NCI-H187 (cell line): ENCODE data around the gene FKBP2.

ENCODE experiments used
- DNase-seq, 2 experiments: peaks; one replicate each; lab custom pipeline; 2025; lab: John Stamatoyannopoulos, UW

Gene FKBP2

GRCh38 chr11:64219755-64220154, 21.1 kb upstream of the FKBP2 start:
- no peak for DNase-seq

GRCh38 chr11:64220271-64220670, 20.6 kb upstream of the FKBP2 start:
- DNase-seq: no peak

DNA sequence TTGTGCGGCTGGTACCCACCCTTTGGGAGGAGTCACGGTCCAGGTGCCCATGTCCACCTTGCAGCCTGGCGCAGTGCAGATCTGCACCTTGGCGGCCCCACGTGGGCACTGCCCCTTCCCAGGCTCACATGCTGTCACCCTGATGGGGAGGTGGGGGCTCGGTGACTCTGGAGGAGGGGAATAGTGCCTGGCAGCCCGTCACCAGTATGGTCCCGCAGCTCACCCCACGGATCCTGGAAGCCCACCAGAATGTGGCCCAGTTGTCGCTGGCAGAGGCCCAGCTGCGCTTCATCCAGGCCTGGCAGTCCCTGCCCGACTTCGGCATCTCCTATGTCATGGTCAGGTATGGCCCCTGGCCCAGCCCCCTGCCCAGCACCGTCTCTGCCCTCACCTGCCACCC, 20.1 kb upstream of the FKBP2 start:
- no peak for DNase-seq

GRCh38 chr11:64222651-64223000, 18.3 kb upstream of the FKBP2 start:
- DNase-seq: peak; percentile 34 to 48

DNA sequence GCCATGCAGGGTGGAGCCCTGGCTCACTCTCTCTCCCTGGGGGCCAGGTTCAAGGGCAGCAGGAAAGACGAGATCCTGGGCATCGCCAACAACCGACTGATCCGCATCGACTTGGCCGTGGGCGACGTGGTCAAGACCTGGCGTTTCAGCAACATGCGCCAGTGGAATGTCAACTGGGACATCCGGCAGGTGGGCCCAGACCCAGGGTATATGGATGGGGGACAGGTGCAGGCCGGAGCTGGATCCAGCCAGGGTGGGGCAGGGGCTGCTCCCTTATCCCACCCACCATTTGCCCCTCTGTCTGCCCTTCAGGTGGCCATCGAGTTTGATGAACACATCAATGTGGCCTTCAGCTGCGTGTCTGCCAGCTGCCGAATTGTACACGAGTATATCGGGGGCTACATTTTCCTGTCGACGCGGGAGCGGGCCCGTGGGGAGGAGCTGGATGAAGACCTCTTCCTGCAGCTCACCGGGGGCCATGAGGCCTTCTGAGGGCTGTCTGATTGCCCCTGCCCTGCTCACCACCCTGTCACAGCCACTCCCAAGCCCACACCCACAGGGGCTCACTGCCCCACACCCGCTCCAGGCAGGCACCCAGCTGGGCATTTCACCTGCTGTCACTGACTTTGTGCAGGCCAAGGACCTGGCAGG, 17.8 kb upstream of the FKBP2 start:
- no peak for DNase-seq

- DNase-seq: no peak
These were observed 16.6 kb upstream of the FKBP2 start for GRCh38 chr11:64224151-64224890.

GRCh38 chr11:64224891-64225607, 15.8 kb upstream of the FKBP2 start:
- no peak for DNase-seq

DNA sequence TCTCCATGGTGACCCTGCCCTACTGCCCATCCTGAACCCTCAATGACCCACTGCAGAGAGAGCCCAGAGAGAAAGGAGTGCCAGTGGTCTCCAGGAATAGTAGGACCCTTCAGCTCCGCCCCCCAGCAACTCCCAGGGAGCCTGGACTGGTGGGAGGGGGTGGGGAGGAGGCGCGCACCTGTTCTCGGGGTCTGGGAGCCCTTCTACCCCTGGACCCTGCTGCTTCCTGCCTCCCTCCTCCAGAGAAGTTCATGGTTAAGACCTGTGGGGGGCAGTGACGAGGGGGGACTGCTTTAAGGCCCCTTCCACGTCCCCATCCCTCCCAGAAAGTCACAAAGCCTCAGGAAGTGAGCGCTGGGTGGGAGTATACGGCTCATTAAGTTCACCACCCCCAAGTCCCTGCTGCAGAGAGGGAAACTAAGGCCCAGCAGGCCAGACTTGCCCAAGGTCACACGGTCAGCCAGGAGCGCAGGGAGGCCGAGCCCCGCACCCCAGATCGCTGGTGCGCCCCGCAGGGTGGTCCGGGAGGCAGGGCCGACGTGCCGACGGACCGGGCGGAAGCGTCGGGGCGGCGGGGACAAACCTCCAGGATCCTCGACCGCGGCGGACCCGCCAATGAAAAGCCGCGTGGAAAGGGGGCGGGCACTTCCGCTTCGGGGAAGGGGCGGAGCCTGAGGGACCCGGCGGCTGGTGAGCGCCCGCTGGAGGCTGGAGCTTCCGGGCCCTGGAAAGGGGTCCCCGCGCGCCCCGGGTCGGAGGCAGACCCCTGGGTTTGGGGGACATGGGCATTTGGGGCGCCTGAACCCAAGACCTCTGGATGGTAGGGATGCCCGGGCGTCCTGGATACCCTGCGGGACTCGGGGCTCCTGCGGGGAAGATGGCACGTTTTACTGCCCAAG, 15.0 kb upstream of the FKBP2 start, which contains the start of the genes NUDT22 and TRPT1:
TSS of gene NUDT22 (plus strand) at position 667 of the 899 bp plus-strand sequence. CDS start 379 bp downstream, outside the sequence.
TSS of gene TRPT1 (minus strand) at position 579 of the 899 bp plus-strand sequence. CDS start at position 253, 326 bp downstream.
- peak; percentile 56 to 76 for DNase-seq

GRCh38 chr11:64226507-64227051, 14.3 kb upstream of the FKBP2 start:
- no peak for DNase-seq

DNA sequence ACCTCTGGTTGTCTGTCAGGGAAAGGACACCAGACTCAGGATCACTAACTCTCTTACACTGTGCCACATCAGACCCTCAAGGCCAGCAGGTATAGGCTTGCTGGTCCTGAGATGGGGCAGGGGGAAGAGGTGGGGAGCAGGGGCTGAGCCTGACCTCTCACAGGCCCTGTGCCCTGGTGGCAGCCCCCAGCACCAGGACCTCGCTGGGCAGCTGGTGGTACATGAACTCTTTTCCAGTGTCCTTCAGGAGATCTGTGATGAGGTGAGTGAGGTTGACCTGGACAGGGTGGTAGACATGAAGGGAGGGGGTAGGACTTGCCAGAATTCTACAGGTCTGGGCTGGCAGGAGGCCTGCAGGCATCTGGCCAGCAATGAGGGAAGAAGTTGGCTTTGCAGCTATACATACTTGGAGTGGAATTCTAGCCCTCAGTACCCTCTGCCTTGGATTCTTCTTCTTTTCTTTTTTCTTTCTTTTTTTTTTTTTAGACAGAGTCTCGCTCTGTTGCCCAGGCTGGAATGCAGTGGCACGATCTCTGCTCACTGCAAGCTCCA, 13.4 kb upstream of the FKBP2 start:
- DNase-seq: no peak

GRCh38 chr11:64229090-64229743, 11.7 kb upstream of the FKBP2 start:
- no peak for DNase-seq

GRCh38 chr11:64229744-64230170, 11.1 kb upstream of the FKBP2 start:
- no peak for DNase-seq

- DNase-seq: peak; percentile 90 to 95
These were observed 10.5 kb upstream of the FKBP2 start, which contains the start of gene DNAJC4 for GRCh38 chr11:64230171-64230984. TSS of gene DNAJC4 (plus strand) at chr11:64230548. CDS start at chr11:64230855, 307 bp downstream.

DNA sequence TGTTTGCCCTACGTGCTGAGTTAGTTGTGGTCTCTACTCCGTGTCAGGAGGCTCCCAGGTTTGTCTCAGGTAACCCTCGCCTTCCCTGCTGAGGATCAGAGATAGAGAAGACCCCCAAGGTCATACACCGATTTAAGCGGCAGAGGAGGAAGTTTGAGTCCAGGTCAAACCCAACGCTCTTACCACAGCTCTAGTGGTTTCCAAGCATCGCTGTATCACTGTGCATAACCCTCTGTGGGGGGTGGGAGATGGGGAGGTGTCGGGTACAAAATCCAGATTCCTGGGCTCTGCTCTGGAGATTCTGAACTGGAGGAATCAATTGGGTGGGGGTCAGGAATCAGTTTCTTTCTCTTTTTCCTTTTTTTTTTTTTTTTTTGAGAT, 9.9 kb upstream of the FKBP2 start:
- DNase-seq: no peak

DNA sequence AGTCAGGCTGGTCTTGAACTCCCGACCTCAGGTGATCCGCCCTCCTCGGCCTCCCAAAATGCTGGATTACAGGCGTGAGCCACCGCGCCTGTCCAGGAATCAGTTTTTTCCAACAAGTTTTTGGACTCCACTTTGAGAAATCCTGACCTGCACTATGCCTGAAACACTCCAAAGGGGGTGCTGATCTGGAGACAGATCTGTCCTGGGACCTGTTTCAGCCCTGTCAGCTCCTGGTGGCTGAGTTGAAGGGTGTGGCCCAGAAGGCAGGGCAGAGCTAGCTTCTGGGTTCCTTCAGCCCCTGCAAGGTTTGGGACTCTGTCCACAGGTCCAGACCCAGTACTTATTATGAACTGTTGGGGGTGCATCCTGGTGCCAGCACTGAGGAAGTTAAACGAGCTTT, 9.3 kb upstream of the FKBP2 start:
- no peak for DNase-seq

- DNase-seq: no peak
These were observed 8.5 kb upstream of the FKBP2 start for GRCh38 chr11:64232182-64232966.

DNA sequence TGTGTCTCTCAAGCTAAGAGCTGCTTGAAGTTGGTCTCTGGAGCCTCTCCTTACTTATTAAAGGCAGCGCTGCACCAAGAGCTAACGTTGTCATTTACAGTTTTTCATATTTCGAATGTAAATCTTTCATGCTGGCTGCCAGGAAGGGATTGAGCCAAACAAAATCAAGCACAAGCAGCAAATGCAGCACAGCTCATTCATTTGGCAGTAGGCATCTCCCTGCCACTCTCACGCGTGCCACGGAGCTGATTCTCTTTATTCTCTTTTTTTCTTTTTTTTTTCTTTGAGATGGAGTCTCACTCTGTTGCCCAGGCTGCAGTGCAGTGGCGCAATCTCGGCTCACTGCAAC, 8.0 kb upstream of the FKBP2 start:
- no peak for DNase-seq

DNA sequence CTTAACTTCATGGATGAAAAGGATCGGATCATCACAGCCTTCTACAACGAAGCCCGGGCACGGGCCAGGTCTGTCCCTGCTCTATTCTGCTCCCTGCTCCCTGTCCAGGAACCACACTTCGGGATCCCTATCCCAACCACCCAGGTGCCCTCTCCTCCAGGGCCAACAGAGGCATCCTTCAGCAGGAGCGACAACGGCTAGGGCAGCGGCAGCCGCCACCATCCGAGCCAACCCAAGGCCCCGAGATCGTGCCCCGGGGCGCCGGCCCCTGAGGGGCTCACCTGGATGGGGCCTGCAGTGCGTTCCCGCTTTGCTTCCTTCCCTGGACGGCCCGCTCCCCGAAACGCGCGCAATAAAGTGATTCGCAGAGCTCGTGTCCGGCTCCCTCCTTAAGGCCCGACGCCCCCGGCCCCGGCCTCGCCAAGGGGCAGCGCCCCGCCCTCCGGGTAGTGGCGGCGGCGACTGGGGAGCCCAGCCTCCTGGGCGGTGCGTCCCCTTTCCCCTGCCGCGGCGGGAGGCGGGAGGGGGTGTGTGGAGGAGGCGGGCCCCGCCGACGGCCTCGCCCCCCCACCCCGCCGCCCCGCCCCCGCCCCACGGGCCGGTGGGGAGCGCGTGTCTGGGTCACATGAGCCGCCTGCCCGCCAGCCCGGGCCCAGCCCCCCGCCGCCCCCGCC, 6.8 kb upstream of the FKBP2 start, which contains the start of gene VEGFB:
TSS of gene VEGFB (plus strand) at position 672 of the 674 bp plus-strand sequence. CDS start 250 bp downstream, outside the sequence.
- peak in 1 of 2 experiments; percentile 47 for DNase-seq
